ENCODE measurements around the gene RAB27A. TPM values are rescaled to one million over a fixed set of nuclear protein-coding genes. Genes with fewer than 3 reads are reported as not detected.
A peak's percentile ranks its signal among the peaks of the same experiment; 100 is the strongest.

The RAB27A gene
- total RNA-seq = 5.9 and 6.5 TPM in 2 replicates
- long read RNA-seq, partial matches to known transcripts = 0 of 2 reads
- long read RNA-seq, other reads (novel, unspliced or antisense) = 0 of 2 reads

- H3K4me1 Mint-ChIP-seq = peaks cover 11% of the 10 kb centered on the region
- H3K36me3 Mint-ChIP-seq (ENCODE audit: low read depth) = no peaks in the 10 kb centered on the region
- H3K27me3 Mint-ChIP-seq (ENCODE audit: low read depth) = peaks cover 7% of the 10 kb centered on the region
- H3K27ac Mint-ChIP-seq (ENCODE audit: unreplicated experiment) = peak within 1 kb of the TSS; percentile 58
- H3K4me3 Mint-ChIP-seq = peak within 1 kb of the TSS; percentile 93
- peak; percentile 61 for DNase-seq (ENCODE audit: low read depth, low spot score)
- TF ChIP-seq CTCF (conservative IDR thresholded peaks at IDR 0.05) = no peak
- H3K9me3 Mint-ChIP-seq = no peaks in the 10 kb centered on the region
Observed at GRCh38 chr15:55289746-55290527, at the start of gene RAB27A. Gene RAB27A, minus strand, starts transcription at chr15:55289813. Its CDS starts 54,879 bp downstream, at chr15:55234934.

- Mint-ChIP-seq H3K9me3 (no peaks in the 10 kb centered on the region), H3K27ac (ENCODE audit: unreplicated experiment) (no peak overlapping the region), H3K27me3 (ENCODE audit: low read depth) (no peaks in the 10 kb centered on the region), H3K36me3 (ENCODE audit: low read depth) (peaks cover 4% of the 10 kb centered on the region), H3K4me1 (no peaks in the 10 kb centered on the region), H3K4me3 (no peak overlapping the region)
- no peak for TF ChIP-seq CTCF (conservative IDR thresholded peaks at IDR 0.05)
- no peak for DNase-seq (ENCODE audit: low read depth, low spot score)
Observed at GRCh38 chr15:55337160-55337559, 47.5 kb upstream of the RAB27A start.

GRCh38 chr15:55334997-55335396 lies 45.4 kb upstream of the RAB27A start:
- no peak overlapping the region for H3K27ac Mint-ChIP-seq (ENCODE audit: unreplicated experiment)
- no peak for TF ChIP-seq CTCF (conservative IDR thresholded peaks at IDR 0.05)
- DNase-seq (ENCODE audit: low read depth, low spot score) = no peak
- H3K4me3 Mint-ChIP-seq = no peak overlapping the region
- H3K36me3 Mint-ChIP-seq (ENCODE audit: low read depth) = peaks cover 4% of the 10 kb centered on the region
- H3K27me3 Mint-ChIP-seq (ENCODE audit: low read depth) = no peaks in the 10 kb centered on the region
- no peaks in the 10 kb centered on the region for H3K9me3 Mint-ChIP-seq
- H3K4me1 Mint-ChIP-seq = no peaks in the 10 kb centered on the region

- DNase-seq (ENCODE audit: low read depth, low spot score) = no peak
- H3K27ac Mint-ChIP-seq (ENCODE audit: unreplicated experiment) = no peak overlapping the region
- H3K36me3 Mint-ChIP-seq (ENCODE audit: low read depth) = no peaks in the 10 kb centered on the region
Observed at GRCh38 chr15:55334371-55334770, 44.8 kb upstream of the RAB27A start.

GRCh38 chr15:55327387-55327786 lies 37.8 kb upstream of the RAB27A start:
- TF ChIP-seq CTCF (conservative IDR thresholded peaks at IDR 0.05) = no peak
- Mint-ChIP-seq H3K4me1 (peaks cover 10% of the 10 kb centered on the region), H3K27me3 (ENCODE audit: low read depth) (no peaks in the 10 kb centered on the region), H3K9me3 (no peaks in the 10 kb centered on the region), H3K4me3 (no peak overlapping the region), H3K27ac (ENCODE audit: unreplicated experiment) (no peak overlapping the region), H3K36me3 (ENCODE audit: low read depth) (no peaks in the 10 kb centered on the region)
- no peak for DNase-seq (ENCODE audit: low read depth, low spot score)

More at GRCh38 chr15:55334371-55334770, 44.8 kb upstream of the RAB27A start:
- no peak overlapping the region for H3K4me3 Mint-ChIP-seq
- H3K9me3 Mint-ChIP-seq = no peaks in the 10 kb centered on the region
- H3K27me3 Mint-ChIP-seq (ENCODE audit: low read depth) = no peaks in the 10 kb centered on the region
- H3K4me1 Mint-ChIP-seq = no peaks in the 10 kb centered on the region
- TF ChIP-seq CTCF (conservative IDR thresholded peaks at IDR 0.05) = no peak
